DOHH2 (cell line): ENCODE results near the gene UBTD1.

Source experiments
- H3F3A ChIP-seq: fragments of 200-600 bp; sonication (generic), shearing (Covaris generic); 2 replicates; pipeline ENCODE4 v1.6.0; 2016; ENCODE audit warnings: antibody characterized with exemption, mild to moderate bottlenecking; ENCODE audit not compliant: control insufficient read depth, insufficient read depth
- H3K27ac ChIP-seq: fragments of 200-600 bp; sonication (generic); 2 replicates; pipeline ENCODE4 v1.5.1; 2014; ENCODE audit warnings: low read depth, mild to moderate bottlenecking, low read length, moderate library complexity
- H3K27me3 ChIP-seq: fragments of 200-600 bp; sonication (generic); 2 replicates; pipeline ENCODE4 v1.6.1; 2014; ENCODE audit warnings: mild to moderate bottlenecking, low read length, mixed read lengths; ENCODE audit not compliant: control insufficient read depth
- H3K36me3 ChIP-seq: fragments of 200-600 bp; sonication (generic); 2 replicates; pipeline ENCODE4 v1.6.1; 2014; ENCODE audit warnings: mild to moderate bottlenecking, low read length, moderate library complexity, mixed read lengths; ENCODE audit not compliant: control insufficient read depth
- H3K4me1 ChIP-seq: fragments of 200-600 bp; sonication (generic); 2 replicates; pipeline ENCODE4 v1.6.1; 2014; ENCODE audit warnings: mild to moderate bottlenecking, low read length, mixed read lengths; ENCODE audit not compliant: control insufficient read depth
- H3K4me2 ChIP-seq: fragments of 200-600 bp; sonication (generic); 2 replicates; pipeline ENCODE4 v1.6.0; 2014; ENCODE audit warnings: mild to moderate bottlenecking, low read length, moderate library complexity
- H3K4me3 ChIP-seq: fragments of 200-600 bp; sonication (generic); 2 replicates; pipeline ENCODE4 v1.5.1; 2014; ENCODE audit warnings: mild to moderate bottlenecking, low read length, mixed read lengths
- H3K79me2 ChIP-seq: fragments of 200-600 bp; sonication (generic); 2 replicates; pipeline ENCODE4 v1.6.1; 2014; ENCODE audit warnings: mild to moderate bottlenecking, low read length, mixed read lengths; ENCODE audit not compliant: control insufficient read depth
- H3K9me2 ChIP-seq: fragments of 200-600 bp; sonication (generic); replicated peaks from 2 replicates; pipeline ENCODE4 v1.6.1; 2014; ENCODE audit warnings: mild to moderate bottlenecking, low read length, mixed read lengths; ENCODE audit not compliant: control insufficient read depth
- H3K9me3 ChIP-seq: fragments of 200-600 bp; sonication (generic); 2 replicates; pipeline ENCODE4 v1.6.1; 2014; ENCODE audit warnings: antibody characterized with exemption, low read length, mixed read lengths; ENCODE audit not compliant: control insufficient read depth, insufficient read depth
- H4K20me1 ChIP-seq: fragments of 200-600 bp; sonication (generic); 2 replicates; pipeline ENCODE4 v1.6.0; 2014; ENCODE audit warnings: low read depth, mild to moderate bottlenecking, antibody characterized with exemption, low read length, moderate library complexity; ENCODE audit not compliant: control insufficient read depth, insufficient read depth
- EZH2phosphoT487 ChIP-seq: fragments of 200-600 bp; sonication (generic); IDR thresholded peaks from 2 replicates; pipeline ENCODE4 v1.6.1; 2017; ENCODE audit warnings: borderline replicate concordance, mild to moderate bottlenecking, antibody characterized with exemption, low read length, moderate library complexity, mixed read lengths
- TF ChIP-seq, protein P1 (sequence below): fragments of 200-600 bp; sonication (generic); IDR thresholded peaks from one replicate; pipeline ENCODE4 v1.5.1; 2014; ENCODE audit warnings: antibody characterized with exemption, mild to moderate bottlenecking, low read depth, low read length; ENCODE audit not compliant: poor library complexity, severe bottlenecking

Gene UBTD1

DNA sequence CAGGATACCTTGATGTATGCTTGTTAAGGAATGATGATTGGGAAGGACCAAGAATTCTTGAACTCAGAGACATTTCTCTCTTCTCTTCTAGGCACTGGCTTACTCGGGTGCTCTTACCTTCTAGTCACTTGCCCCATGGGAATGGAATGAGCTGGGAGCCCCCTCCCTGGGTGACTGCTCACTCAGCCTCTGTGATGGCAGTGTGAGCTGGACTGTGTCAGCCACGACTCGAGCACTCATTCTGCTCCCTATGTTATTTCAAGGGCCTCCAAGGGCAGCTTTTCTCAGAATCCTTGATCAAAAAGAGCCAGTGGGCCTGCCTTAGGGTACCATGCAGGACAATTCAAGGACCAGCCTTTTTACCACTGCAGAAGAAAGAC, 42.0 kb upstream of the UBTD1 start:
- TF ChIP-seq, protein P1, sequence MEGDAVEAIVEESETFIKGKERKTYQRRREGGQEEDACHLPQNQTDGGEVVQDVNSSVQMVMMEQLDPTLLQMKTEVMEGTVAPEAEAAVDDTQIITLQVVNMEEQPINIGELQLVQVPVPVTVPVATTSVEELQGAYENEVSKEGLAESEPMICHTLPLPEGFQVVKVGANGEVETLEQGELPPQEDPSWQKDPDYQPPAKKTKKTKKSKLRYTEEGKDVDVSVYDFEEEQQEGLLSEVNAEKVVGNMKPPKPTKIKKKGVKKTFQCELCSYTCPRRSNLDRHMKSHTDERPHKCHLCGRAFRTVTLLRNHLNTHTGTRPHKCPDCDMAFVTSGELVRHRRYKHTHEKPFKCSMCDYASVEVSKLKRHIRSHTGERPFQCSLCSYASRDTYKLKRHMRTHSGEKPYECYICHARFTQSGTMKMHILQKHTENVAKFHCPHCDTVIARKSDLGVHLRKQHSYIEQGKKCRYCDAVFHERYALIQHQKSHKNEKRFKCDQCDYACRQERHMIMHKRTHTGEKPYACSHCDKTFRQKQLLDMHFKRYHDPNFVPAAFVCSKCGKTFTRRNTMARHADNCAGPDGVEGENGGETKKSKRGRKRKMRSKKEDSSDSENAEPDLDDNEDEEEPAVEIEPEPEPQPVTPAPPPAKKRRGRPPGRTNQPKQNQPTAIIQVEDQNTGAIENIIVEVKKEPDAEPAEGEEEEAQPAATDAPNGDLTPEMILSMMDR: no peak
- no peak for TF ChIP-seq EZH2phosphoT487
- Histone ChIP-seq H3K27ac (no peak overlapping the region), H3K9me3 (no peaks in the 10 kb centered on the region), H3K27me3 (no peaks in the 10 kb centered on the region), H3K4me2 (no peak overlapping the region), H3K4me3 (no peak overlapping the region), H3K79me2 (peaks cover under 1% of the 10 kb centered on the region), H3K4me1 (no peaks in the 10 kb centered on the region), H3K9me2 (no peaks in the 10 kb centered on the region), H3K36me3 (peaks cover 93% of the 10 kb centered on the region), H3F3A (no peaks in the 10 kb centered on the region), H4K20me1 (no peaks in the 10 kb centered on the region; the same call in 1 of the 2 replicates)

DNA sequence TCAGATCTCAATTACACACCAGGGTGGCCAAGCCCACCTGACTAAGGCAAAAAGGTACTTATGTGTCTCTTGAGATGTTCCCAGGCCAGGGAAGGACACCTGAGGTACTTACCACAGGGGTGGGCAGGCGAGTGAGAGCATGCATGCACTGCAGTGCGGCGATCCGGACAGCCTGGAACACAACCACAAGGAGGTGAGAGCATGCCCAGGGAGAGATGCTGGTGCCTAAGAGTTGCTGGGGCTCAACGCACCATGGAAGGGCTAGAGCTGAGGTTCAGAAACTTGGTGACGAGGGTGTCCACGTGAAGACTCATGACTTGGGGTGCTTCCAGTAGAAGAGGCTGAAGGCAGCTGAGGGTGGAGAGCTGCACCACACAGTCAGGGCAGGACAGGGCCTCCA, 39.6 kb upstream of the UBTD1 start:
- no peaks in the 10 kb centered on the region for H4K20me1 ChIP-seq
- no peak overlapping the region for H3K4me2 ChIP-seq
- no peaks in the 10 kb centered on the region for H3K9me3 ChIP-seq
- H3K4me3 ChIP-seq: no peak overlapping the region
- no peaks in the 10 kb centered on the region for H3K27me3 ChIP-seq
- H3F3A ChIP-seq: 0 out of 2 replicates have a peak, but pooled peaks cover 3% of the 10 kb centered on the region
- H3K9me2 ChIP-seq: no peaks in the 10 kb centered on the region
- no peaks in the 10 kb centered on the region for H3K4me1 ChIP-seq
- TF ChIP-seq, protein P1: no peak
- TF ChIP-seq EZH2phosphoT487: no peak
- H3K27ac ChIP-seq: no peak overlapping the region
- peaks cover 95% of the 10 kb centered on the region for H3K36me3 ChIP-seq
- no peaks in the 10 kb centered on the region for H3K79me2 ChIP-seq

DNA sequence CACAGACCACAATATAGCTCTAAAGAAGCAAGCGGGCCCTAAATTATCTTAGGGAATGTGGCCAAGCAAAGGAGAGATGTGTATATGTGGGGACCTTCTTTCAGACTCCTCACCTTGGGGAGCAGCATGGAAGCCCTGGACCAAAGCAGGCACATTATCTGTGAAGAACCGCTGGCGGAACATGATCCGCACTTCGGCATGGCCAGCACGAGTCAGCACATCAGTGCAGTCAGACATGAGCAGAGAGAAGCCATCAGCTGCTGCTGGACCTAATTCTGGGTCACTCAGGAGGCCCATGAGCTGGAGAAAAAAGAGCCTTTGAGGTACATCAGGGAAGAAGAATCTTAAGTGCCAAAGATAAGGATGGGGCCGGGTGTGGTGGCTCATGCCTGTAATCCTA, 38.8 kb upstream of the UBTD1 start:
- 0 out of 2 replicates have a peak, but pooled peaks cover 3% of the 10 kb centered on the region for H3F3A ChIP-seq
- H3K36me3 ChIP-seq: peaks cover 91% of the 10 kb centered on the region
- no peaks in the 10 kb centered on the region for H4K20me1 ChIP-seq

More for the DNA sequence above, 38.8 kb upstream of the UBTD1 start:
- H3K4me2 ChIP-seq: no peak overlapping the region
- H3K4me1 ChIP-seq: no peaks in the 10 kb centered on the region
- no peak overlapping the region for H3K4me3 ChIP-seq
- no peaks in the 10 kb centered on the region for H3K9me3 ChIP-seq
- no peak for TF ChIP-seq EZH2phosphoT487
- TF ChIP-seq, protein P1: no peak
- H3K79me2 ChIP-seq: no peaks in the 10 kb centered on the region
- H3K27ac ChIP-seq: no peak overlapping the region
- H3K9me2 ChIP-seq: no peaks in the 10 kb centered on the region
- no peaks in the 10 kb centered on the region for H3K27me3 ChIP-seq
